ENCODE measurements around the gene SDK1.

Gene SDK1

DNA sequence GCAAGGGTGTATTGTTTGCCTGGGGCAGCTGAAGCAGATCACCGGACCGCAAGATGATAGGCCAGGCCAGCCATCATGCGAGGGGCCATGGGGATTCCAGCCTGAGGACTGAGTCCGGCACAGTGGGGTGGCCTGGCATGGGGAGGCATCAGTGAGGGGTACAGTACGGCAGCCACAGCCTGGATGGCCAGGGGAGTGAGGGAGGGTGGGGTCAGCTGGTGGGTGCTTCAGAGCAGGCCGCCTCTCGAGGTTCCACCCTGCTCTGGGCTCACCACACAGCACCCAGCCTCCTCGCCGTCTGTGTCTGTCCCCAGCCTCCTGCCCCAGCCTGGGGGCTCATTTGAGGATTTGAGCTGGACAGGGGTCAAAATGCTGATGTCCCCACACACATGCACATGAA is 872.6 kb downstream of the SDK1 start:
- H3K4me1 ChIP-seq (ENCODE audit: control insufficient read depth, insufficient read depth, low read length), result no peaks in the 10 kb centered on the region
- H3K4me3 ChIP-seq (ENCODE audit: low read length), result no peak overlapping the region
- DNase-seq (ENCODE audit: low read depth), result no peak
- no peaks in the 10 kb centered on the region for H3K36me3 ChIP-seq (ENCODE audit: control insufficient read depth, insufficient read depth, low read length, severe bottlenecking)
- no peaks in the 10 kb centered on the region for H3K9me3 ChIP-seq (ENCODE audit: control insufficient read depth, low read length)
- no peaks in the 10 kb centered on the region for H3K27me3 ChIP-seq (replicated peaks; ENCODE audit: control insufficient read depth, insufficient read depth, low read length)
- H3K9ac ChIP-seq (ENCODE audit: low read length), result no peak overlapping the region

DNA sequence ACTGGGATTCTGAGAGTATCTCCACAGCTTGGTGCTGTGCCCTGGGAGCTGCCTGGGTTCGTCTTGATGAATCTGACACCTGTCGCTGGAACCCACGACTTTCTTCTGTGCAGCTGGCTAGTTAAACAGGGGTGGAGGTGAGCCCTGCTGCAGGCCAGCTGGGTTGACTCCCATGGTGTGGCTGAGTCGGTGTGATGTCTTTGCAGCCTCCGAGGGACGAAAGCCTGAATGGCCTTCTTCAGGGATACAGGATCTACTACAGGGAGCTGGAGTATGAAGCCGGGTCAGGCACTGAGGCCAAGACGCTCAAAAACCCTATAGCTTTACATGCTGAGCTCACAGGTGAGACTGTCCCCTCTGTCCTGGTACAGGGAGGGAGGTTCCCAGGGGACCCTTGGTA is 873.0 kb downstream of the SDK1 start:
- no peak for DNase-seq (ENCODE audit: low read depth)
- Histone ChIP-seq H3K4me1 (ENCODE audit: control insufficient read depth, insufficient read depth, low read length) (no peaks in the 10 kb centered on the region), H3K36me3 (ENCODE audit: control insufficient read depth, insufficient read depth, low read length, severe bottlenecking) (no peaks in the 10 kb centered on the region), H3K9ac (ENCODE audit: low read length) (no peak overlapping the region), H3K9me3 (ENCODE audit: control insufficient read depth, low read length) (no peaks in the 10 kb centered on the region), H3K27me3 (replicated peaks; ENCODE audit: control insufficient read depth, insufficient read depth, low read length) (no peaks in the 10 kb centered on the region), H3K4me3 (ENCODE audit: low read length) (no peak overlapping the region)

DNA sequence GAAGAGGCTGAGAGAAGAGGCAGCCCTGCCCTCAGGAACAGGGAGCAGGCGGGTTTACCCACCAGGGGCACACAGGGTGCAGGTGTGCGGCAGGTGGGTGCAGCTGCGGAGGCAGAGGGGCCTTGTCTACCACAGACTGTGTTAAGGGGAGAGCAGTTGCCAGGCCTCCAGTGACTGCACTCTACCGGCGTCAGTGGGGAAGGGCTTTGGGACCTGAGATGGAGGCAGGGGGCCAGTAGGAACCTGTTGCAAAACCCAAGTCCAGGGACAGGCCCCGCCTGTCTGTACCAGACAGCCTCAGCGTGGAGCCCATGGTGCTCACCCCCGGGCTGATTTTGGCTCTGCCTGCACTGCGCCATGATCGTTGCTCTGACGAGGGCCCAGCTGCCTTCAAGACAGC is 873.4 kb downstream of the SDK1 start:
- H3K4me3 ChIP-seq (ENCODE audit: low read length), result no peak overlapping the region
- H3K4me1 ChIP-seq (ENCODE audit: control insufficient read depth, insufficient read depth, low read length), result no peaks in the 10 kb centered on the region
- no peaks in the 10 kb centered on the region for H3K36me3 ChIP-seq (ENCODE audit: control insufficient read depth, insufficient read depth, low read length, severe bottlenecking)
- no peaks in the 10 kb centered on the region for H3K27me3 ChIP-seq (replicated peaks; ENCODE audit: control insufficient read depth, insufficient read depth, low read length)
- no peak overlapping the region for H3K9ac ChIP-seq (ENCODE audit: low read length)
- DNase-seq (ENCODE audit: low read depth), result no peak
- H3K9me3 ChIP-seq (ENCODE audit: control insufficient read depth, low read length), result no peaks in the 10 kb centered on the region

DNA sequence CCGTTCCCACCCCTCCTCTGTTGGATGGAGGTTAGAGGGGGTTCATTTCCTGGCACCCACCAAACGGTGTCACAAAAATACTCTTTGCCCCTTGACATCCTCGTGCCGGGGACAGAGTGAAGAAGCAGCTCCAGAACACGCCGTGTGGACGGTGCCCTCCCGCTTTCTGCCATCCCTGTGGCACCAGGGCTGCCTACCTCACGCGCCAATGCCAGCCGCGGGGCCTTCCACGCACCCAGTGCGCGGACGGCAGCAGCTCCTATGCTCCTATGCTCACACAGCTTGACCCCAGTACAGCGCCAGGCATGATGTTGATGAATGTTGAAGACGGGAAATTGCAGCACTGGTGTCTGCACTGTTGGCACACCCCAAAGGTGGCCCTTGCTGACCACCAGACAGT is 873.8 kb downstream of the SDK1 start:
- Histone ChIP-seq H3K36me3 (ENCODE audit: control insufficient read depth, insufficient read depth, low read length, severe bottlenecking) (no peaks in the 10 kb centered on the region), H3K4me3 (ENCODE audit: low read length) (no peak overlapping the region), H3K27me3 (replicated peaks; ENCODE audit: control insufficient read depth, insufficient read depth, low read length) (no peaks in the 10 kb centered on the region), H3K9ac (ENCODE audit: low read length) (no peak overlapping the region), H3K9me3 (ENCODE audit: control insufficient read depth, low read length) (no peaks in the 10 kb centered on the region), H3K4me1 (ENCODE audit: control insufficient read depth, insufficient read depth, low read length) (no peaks in the 10 kb centered on the region)
- no peak for DNase-seq (ENCODE audit: low read depth)

DNA sequence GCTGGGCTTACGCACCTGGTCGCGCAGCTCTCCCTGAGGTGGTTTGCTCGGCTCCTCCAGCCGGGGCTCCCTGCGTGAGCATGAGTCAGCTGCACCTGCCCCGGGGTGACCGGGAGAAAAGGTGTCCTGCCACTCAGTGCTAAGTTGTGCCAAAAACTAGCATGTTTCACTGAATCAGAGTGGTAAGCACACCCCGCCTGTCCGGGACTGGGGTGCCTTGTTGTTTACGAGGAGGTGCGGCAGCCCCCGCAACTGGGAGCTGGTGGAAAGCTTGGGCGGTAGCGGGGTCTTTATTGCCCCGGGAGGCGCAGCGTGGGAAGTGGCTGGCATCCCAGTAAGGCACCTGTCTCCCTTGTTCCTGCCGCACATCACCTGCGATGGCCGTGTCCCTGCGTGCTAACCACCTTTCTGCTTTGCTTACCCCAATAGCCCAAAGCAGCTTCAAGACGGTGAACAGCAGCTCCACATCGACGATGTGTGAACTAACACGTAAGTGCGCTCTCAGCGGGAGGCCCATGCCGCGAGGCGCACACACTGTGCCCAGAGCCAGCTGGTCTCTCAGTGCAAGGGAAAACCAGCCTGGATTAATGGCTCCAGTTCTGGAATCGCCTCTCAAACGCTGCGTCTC is 874.4 kb downstream of the SDK1 start:
- no peak overlapping the region for H3K9ac ChIP-seq (ENCODE audit: low read length)
- H3K27me3 ChIP-seq (replicated peaks; ENCODE audit: control insufficient read depth, insufficient read depth, low read length), result no peaks in the 10 kb centered on the region
- H3K36me3 ChIP-seq (ENCODE audit: control insufficient read depth, insufficient read depth, low read length, severe bottlenecking), result no peaks in the 10 kb centered on the region
- no peak for DNase-seq (ENCODE audit: low read depth)
- no peaks in the 10 kb centered on the region for H3K4me1 ChIP-seq (ENCODE audit: control insufficient read depth, insufficient read depth, low read length)
- H3K9me3 ChIP-seq (ENCODE audit: control insufficient read depth, low read length), result no peaks in the 10 kb centered on the region
- H3K4me3 ChIP-seq (ENCODE audit: low read length), result no peak overlapping the region

DNA sequence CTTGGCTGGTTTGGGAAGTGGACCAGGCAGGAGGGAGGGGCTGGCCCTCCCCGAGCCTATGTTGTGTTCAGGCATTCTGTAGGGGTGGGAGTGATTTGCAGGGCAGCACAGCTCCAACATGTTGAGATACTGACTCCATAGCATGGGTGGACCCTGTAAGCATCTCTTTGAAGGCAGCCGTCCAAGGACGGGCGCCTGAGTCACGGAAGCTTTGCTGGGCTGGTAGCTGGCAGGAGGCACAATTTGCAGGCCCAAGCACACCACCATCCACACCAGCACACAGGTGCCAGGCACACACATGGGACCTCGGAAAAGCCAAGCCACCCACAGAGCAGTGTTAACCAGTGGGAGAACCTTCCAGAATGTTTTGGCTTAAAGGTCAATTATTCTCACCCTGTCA is 875.9 kb downstream of the SDK1 start:
- no peaks in the 10 kb centered on the region for H3K27me3 ChIP-seq (replicated peaks; ENCODE audit: control insufficient read depth, insufficient read depth, low read length)
- no peak overlapping the region for H3K9ac ChIP-seq (ENCODE audit: low read length)
- H3K36me3 ChIP-seq (ENCODE audit: control insufficient read depth, insufficient read depth, low read length, severe bottlenecking), result no peaks in the 10 kb centered on the region
- H3K4me3 ChIP-seq (ENCODE audit: low read length), result no peak overlapping the region
- no peaks in the 10 kb centered on the region for H3K4me1 ChIP-seq (ENCODE audit: control insufficient read depth, insufficient read depth, low read length)
- no peaks in the 10 kb centered on the region for H3K9me3 ChIP-seq (ENCODE audit: control insufficient read depth, low read length)
- no peak for DNase-seq (ENCODE audit: low read depth)

DNA sequence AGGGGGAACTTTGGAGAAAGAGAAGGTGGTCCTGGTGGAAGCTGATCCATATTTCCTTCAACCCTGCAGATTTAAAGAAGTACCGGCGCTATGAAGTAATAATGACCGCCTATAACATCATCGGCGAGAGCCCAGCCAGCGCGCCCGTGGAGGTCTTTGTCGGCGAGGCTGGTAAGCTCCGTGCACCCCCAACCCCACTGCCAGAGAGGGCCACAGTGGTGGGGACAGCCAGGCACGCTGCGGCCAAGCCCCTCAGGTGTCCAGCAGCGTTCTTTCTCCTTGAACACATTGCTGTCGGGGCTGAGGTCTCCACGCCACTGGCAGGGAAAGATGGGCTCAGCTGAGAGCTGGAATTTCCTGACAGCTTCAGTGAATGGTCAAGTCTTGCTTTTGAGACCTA is 877.4 kb downstream of the SDK1 start:
- H3K9ac ChIP-seq (ENCODE audit: low read length), result no peak overlapping the region
- no peak for DNase-seq (ENCODE audit: low read depth)
- no peak overlapping the region for H3K4me3 ChIP-seq (ENCODE audit: low read length)
- H3K9me3 ChIP-seq (ENCODE audit: control insufficient read depth, low read length), result no peaks in the 10 kb centered on the region
- H3K4me1 ChIP-seq (ENCODE audit: control insufficient read depth, insufficient read depth, low read length), result no peaks in the 10 kb centered on the region
- no peaks in the 10 kb centered on the region for H3K27me3 ChIP-seq (replicated peaks; ENCODE audit: control insufficient read depth, insufficient read depth, low read length)
- no peaks in the 10 kb centered on the region for H3K36me3 ChIP-seq (ENCODE audit: control insufficient read depth, insufficient read depth, low read length, severe bottlenecking)

DNA sequence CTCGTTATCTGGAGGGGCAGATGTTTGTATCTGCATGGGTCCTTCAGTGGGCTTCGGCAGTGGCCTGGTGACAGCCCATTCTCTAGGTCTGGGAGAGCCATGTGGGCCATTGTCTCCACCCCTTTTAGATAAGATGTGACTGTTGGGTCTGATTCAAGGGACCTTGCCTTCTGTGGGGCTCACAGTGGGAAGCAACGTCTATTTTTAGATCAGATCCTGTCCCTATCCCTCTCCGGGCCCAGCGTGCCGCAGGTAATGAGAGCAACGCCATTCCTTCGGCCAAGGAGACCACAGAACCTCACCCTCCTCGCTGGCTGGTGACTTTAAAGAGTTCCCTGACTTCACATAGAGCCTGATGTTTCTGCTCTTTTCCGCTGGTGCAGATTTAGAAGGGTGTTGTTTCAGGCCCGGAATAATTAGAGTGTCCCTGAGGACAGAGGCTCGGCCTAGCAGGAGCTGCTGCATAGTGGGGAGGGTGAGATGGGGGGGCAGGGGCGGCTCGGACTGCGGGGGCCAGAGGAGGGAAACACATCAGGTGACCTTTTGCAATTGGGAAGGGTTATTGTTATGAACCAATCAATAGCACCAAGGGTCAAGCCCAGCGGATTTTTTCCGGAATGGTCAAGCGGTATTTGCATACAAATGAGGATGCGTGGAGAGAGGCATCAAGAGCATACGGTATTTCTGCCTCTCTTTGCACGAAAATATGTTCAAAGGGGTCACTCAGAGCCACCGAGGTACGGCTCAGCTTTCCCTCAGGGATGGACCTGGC is 878.0 kb downstream of the SDK1 start:
- Histone ChIP-seq H3K9me3 (ENCODE audit: control insufficient read depth, low read length) (no peaks in the 10 kb centered on the region), H3K36me3 (ENCODE audit: control insufficient read depth, insufficient read depth, low read length, severe bottlenecking) (no peaks in the 10 kb centered on the region), H3K27me3 (replicated peaks; ENCODE audit: control insufficient read depth, insufficient read depth, low read length) (no peaks in the 10 kb centered on the region), H3K9ac (ENCODE audit: low read length) (no peak overlapping the region), H3K4me1 (ENCODE audit: control insufficient read depth, insufficient read depth, low read length) (no peaks in the 10 kb centered on the region), H3K4me3 (ENCODE audit: low read length) (no peak overlapping the region)
- DNase-seq (ENCODE audit: low read depth), result no peak

DNA sequence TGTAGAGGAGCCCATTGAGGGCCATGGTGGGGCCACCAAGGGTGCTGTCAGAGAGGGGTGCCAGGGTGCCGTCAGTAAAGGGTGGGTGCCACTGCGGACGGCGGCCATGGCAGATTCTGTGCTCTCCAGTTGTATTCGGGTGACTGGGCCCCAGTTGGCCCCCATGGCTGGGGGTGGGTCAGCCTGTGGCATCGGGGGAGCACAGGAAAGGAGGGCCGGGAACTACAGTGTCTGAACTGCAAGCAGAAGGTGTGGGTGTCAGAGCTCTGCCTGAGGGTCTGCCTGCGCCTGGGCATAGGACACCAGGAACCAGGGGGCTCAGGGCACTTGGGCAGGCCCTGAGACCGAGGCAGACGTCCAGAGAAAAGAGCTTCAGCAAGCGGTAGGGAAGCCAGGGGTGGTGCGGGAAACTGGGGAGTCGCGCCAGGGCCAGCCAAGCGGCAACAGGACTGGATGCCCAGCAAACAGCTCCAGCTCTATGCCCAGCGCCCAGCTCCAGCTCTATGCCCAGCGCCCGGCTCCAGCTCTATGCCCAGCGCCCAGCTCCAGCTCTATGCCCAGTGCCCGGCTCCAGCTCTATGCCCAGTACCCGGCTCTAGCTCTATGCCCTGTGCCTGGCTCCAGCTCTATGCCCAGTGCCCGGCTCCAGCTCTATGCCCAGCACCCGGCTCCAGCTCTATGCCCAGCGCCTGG is 878.8 kb downstream of the SDK1 start:
- Histone ChIP-seq H3K9me3 (ENCODE audit: control insufficient read depth, low read length) (no peaks in the 10 kb centered on the region), H3K4me3 (ENCODE audit: low read length) (no peak overlapping the region), H3K27me3 (replicated peaks; ENCODE audit: control insufficient read depth, insufficient read depth, low read length) (no peaks in the 10 kb centered on the region), H3K4me1 (ENCODE audit: control insufficient read depth, insufficient read depth, low read length) (no peaks in the 10 kb centered on the region), H3K9ac (ENCODE audit: low read length) (no peak overlapping the region), H3K36me3 (ENCODE audit: control insufficient read depth, insufficient read depth, low read length, severe bottlenecking) (no peaks in the 10 kb centered on the region)
- no peak for DNase-seq (ENCODE audit: low read depth)

DNA sequence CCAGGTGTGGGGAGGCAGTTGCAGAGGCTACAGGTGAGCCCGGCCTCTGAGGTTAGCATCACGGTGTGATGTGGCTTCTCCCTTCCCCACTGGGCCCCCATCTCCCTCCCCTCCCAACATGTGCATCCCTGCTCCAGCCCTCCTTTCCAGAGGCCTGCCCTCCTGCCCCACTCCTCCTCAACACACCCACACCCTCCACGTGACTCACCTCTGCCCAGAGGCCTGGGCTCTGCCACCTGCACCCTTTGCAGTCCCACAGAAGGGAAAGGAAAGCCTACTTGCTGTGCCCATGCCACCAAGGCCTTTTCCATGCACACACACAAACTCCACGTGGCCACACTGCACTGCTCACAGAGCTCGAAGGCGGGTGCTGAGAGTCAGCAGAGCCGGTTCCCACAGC is 880.4 kb downstream of the SDK1 start:
- H3K9me3 ChIP-seq (ENCODE audit: control insufficient read depth, low read length), result no peaks in the 10 kb centered on the region
- no peak for DNase-seq (ENCODE audit: low read depth)
- H3K9ac ChIP-seq (ENCODE audit: low read length), result no peak overlapping the region
- H3K4me3 ChIP-seq (ENCODE audit: low read length), result no peak overlapping the region
- no peaks in the 10 kb centered on the region for H3K36me3 ChIP-seq (ENCODE audit: control insufficient read depth, insufficient read depth, low read length, severe bottlenecking)
- H3K27me3 ChIP-seq (replicated peaks; ENCODE audit: control insufficient read depth, insufficient read depth, low read length), result no peaks in the 10 kb centered on the region
- no peaks in the 10 kb centered on the region for H3K4me1 ChIP-seq (ENCODE audit: control insufficient read depth, insufficient read depth, low read length)

DNA sequence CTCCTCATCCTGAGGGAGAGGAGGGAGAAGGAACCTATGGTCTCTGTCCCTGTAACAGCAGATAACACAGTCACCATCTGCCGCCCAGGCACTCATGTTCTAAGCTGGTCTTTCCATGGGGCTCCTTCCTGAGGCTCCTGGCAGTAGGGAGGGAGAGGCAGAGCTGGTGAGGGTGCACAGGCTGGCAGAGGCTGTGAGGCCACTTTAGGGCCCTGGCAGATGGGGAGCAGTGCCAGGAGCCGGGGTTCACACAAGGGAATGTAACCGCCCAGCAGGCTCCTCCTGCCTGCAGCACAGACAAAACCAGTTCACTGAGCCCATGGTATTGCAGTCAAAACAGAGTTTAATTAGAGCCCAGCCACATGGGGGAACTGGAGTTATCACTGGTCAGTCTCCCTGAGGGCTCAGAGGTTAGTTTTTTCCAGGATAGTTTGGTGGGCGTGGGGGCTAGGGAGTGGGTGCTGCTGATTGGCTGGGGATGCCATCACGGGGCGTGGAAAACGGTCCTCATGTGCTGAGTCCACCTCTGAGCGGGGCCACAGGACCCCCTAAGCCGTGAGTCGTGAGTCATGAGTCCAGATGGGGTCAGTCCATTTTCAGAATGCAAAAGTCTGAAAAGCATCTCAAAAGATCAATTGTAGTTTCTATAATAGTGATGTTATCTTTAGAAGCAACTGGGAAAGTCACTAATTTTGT is 881.7 kb downstream of the SDK1 start:
- Histone ChIP-seq H3K4me1 (ENCODE audit: control insufficient read depth, insufficient read depth, low read length) (no peaks in the 10 kb centered on the region), H3K27me3 (replicated peaks; ENCODE audit: control insufficient read depth, insufficient read depth, low read length) (peaks cover under 1% of the 10 kb centered on the region), H3K9me3 (ENCODE audit: control insufficient read depth, low read length) (no peaks in the 10 kb centered on the region), H3K4me3 (ENCODE audit: low read length) (no peak overlapping the region), H3K9ac (ENCODE audit: low read length) (no peak overlapping the region), H3K36me3 (ENCODE audit: control insufficient read depth, insufficient read depth, low read length, severe bottlenecking) (no peaks in the 10 kb centered on the region)
- no peak for DNase-seq (ENCODE audit: low read depth)

Data from adipocyte (in vitro differentiated cells).